H9 (cell line): Measurements from ENCODE around the gene CA9. TPM values are rescaled to one million over a fixed set of nuclear protein-coding genes. Genes with fewer than 3 reads are reported as not detected.

Source experiments
- DNase-seq: peaks from one replicate; pipeline ENCODE4 v3.0.0-alpha.2; 2017
- H2AFZ ChIP-seq: one replicate; pipeline ENCODE4 v1.6.1; 2013; ENCODE audit warnings: mild to moderate bottlenecking, low read length, control low read depth, moderate library complexity
- H2AK5ac ChIP-seq: 2 replicates; pipeline ENCODE4 v1.6.1; 2013; ENCODE audit warnings: low read length, control low read depth, mixed read lengths; ENCODE audit not compliant: insufficient read length
- H2BK120ac ChIP-seq: one replicate; pipeline ENCODE4 v1.6.1; 2013; ENCODE audit warnings: low read depth, mild to moderate bottlenecking, low read length, control low read depth, inconsistent platforms; ENCODE audit not compliant: poor library complexity, severe bottlenecking
- H2BK12ac ChIP-seq: 2 replicates; pipeline ENCODE4 v1.6.1; 2013; ENCODE audit warnings: low read length, control low read depth, mixed read lengths, low read depth; ENCODE audit not compliant: insufficient read length
- H2BK15ac ChIP-seq: 2 replicates; pipeline ENCODE4 v1.6.1; 2013; ENCODE audit warnings: low read depth, low read length, control low read depth
- H2BK20ac ChIP-seq: one replicate; pipeline ENCODE4 v1.6.1; 2013; ENCODE audit warnings: low read depth, mild to moderate bottlenecking, low read length, control low read depth, inconsistent platforms; ENCODE audit not compliant: poor library complexity, severe bottlenecking
- H2BK5ac ChIP-seq: 2 replicates; pipeline ENCODE4 v1.6.1; 2013; ENCODE audit warnings: low read length, control low read depth, mixed read lengths; ENCODE audit not compliant: insufficient read length
- H3K14ac ChIP-seq: 2 replicates; pipeline ENCODE4 v1.6.1; 2013; ENCODE audit warnings: low read length, control low read depth; ENCODE audit not compliant: insufficient read depth
- H3K18ac ChIP-seq: 2 replicates; pipeline ENCODE4 v1.6.1; 2013; ENCODE audit warnings: low read depth, mild to moderate bottlenecking, mixed read lengths, low read length, control low read depth; ENCODE audit not compliant: insufficient read length
- H3K23ac ChIP-seq: 2 replicates; pipeline ENCODE4 v1.6.1; 2013; ENCODE audit warnings: low read length, control low read depth, mixed read lengths, low read depth; ENCODE audit not compliant: insufficient read length
- H3K23me2 ChIP-seq: 2 replicates; pipeline ENCODE4 v1.6.1; 2013; ENCODE audit warnings: low read depth, mild to moderate bottlenecking, mixed read lengths, low read length, control low read depth; ENCODE audit not compliant: insufficient read length, poor library complexity, severe bottlenecking
- H3K27ac ChIP-seq: 2 replicates; pipeline ENCODE4 v1.5.1; 2013; ENCODE audit warnings: low read length, control low read depth, mixed read lengths, low read depth; ENCODE audit not compliant: insufficient read length
- H3K27me3 ChIP-seq: 2 replicates; pipeline ENCODE4 v1.6.1; 2013; ENCODE audit warnings: low read length, control low read depth, inconsistent platforms; ENCODE audit not compliant: insufficient read depth
- H3K4ac ChIP-seq: 2 replicates; pipeline ENCODE4 v1.6.1; 2013; ENCODE audit warnings: low read depth, mild to moderate bottlenecking, control low read depth, inconsistent platforms, low read length, moderate library complexity
- H3K4me1 ChIP-seq: 2 replicates; pipeline ENCODE4 v1.6.1; 2013; ENCODE audit warnings: low read length, control low read depth, inconsistent platforms; ENCODE audit not compliant: insufficient read depth
- H3K4me2 ChIP-seq: 2 replicates; pipeline ENCODE4 v1.6.1; 2013; ENCODE audit warnings: low read length, control low read depth, mixed read lengths; ENCODE audit not compliant: insufficient read length, insufficient read depth
- H3K56ac ChIP-seq: 2 replicates; pipeline ENCODE4 v1.6.1; 2013; ENCODE audit warnings: low read depth, mild to moderate bottlenecking, mixed read lengths, low read length, control low read depth; ENCODE audit not compliant: insufficient read length
- H3K79me1 ChIP-seq: 2 replicates; pipeline ENCODE4 v1.6.1; 2013; ENCODE audit warnings: low read depth, mild to moderate bottlenecking, moderate library complexity, low read length, control low read depth, inconsistent platforms; ENCODE audit not compliant: insufficient read depth, poor library complexity, severe bottlenecking
- H3K79me2 ChIP-seq: 2 replicates; pipeline ENCODE4 v1.6.1; 2013; ENCODE audit warnings: low read length, control low read depth, inconsistent platforms; ENCODE audit not compliant: insufficient read depth
- H3K9ac ChIP-seq: 2 replicates; pipeline ENCODE4 v1.6.1; 2013; ENCODE audit warnings: low read length, control low read depth, mixed read lengths; ENCODE audit not compliant: insufficient read length; ENCODE audit errors: extremely low read depth
- H3K9me3 ChIP-seq: one replicate; pipeline ENCODE4 v1.6.1; 2013; ENCODE audit warnings: low read depth, low read length, inconsistent platforms; ENCODE audit not compliant: control insufficient read depth
- H3T11ph ChIP-seq: one replicate; pipeline ENCODE4 v1.6.1; 2013; ENCODE audit warnings: mild to moderate bottlenecking, low read length, control low read depth, inconsistent platforms
- H4K20me1 ChIP-seq: one replicate; pipeline ENCODE4 v1.6.1; 2013; ENCODE audit not compliant: control insufficient read depth, insufficient read length, insufficient read depth
- H4K5ac ChIP-seq: 2 replicates; pipeline ENCODE4 v1.6.1; 2013; ENCODE audit warnings: low read depth, mild to moderate bottlenecking, mixed read lengths, low read length, control low read depth; ENCODE audit not compliant: insufficient read length
- H4K8ac ChIP-seq: replicated peaks from 2 replicates; pipeline ENCODE4 v1.6.1; 2013; ENCODE audit warnings: low read length, control low read depth, mixed read lengths, low read depth; ENCODE audit not compliant: insufficient read length
- H4K91ac ChIP-seq: 2 replicates; pipeline ENCODE4 v1.6.1; 2013; ENCODE audit warnings: low read depth, mild to moderate bottlenecking, moderate library complexity, mixed read lengths, low read length, control low read depth; ENCODE audit not compliant: insufficient read length
- H3K27ac Mint-ChIP-seq, 3 experiments: 2 replicates in 2 of 3; 3 replicates in 1 of 3; pipeline ENCODE4 v1.8.0; 2020 to 2021; ENCODE audit warnings: mixed read lengths in 3 of 3, mild to moderate bottlenecking in 1 of 3, moderate library complexity in 1 of 3
- H3K27me3 Mint-ChIP-seq: 2 replicates; pipeline ENCODE4 v1.8.0; 2021; ENCODE audit warnings: low read depth, mild to moderate bottlenecking, moderate library complexity, mixed read lengths
- H3K36me3 Mint-ChIP-seq, 3 experiments: 2 replicates in 2 of 3; 3 replicates in 1 of 3; pipeline ENCODE4 v1.8.0; 2020 to 2021; ENCODE audit warnings: low read depth in 3 of 3, mixed read lengths in 3 of 3; ENCODE audit not compliant: insufficient read depth in 1 of 3
- H3K4me1 Mint-ChIP-seq, 2 experiments: 2 replicates each; pipeline ENCODE4 v1.8.0; 2020; ENCODE audit warnings: mixed read lengths in 2 of 2
- H3K4me3 Mint-ChIP-seq, 2 experiments: 2 replicates in 1 of 2; 3 replicates in 1 of 2; pipeline ENCODE4 v1.8.0; 2020 to 2021; ENCODE audit warnings: mild to moderate bottlenecking in 2 of 2, mixed read lengths in 2 of 2, moderate library complexity in 1 of 2
- H3K9me3 Mint-ChIP-seq, 2 experiments: 2 replicates in 1 of 2; 3 replicates in 1 of 2; pipeline ENCODE4 v1.8.0; 2020; ENCODE audit warnings: mild to moderate bottlenecking in 2 of 2, mixed read lengths in 2 of 2, moderate library complexity in 1 of 2
- CTCF ChIP-seq: fragments of 200-600 bp; sonication (generic); conservative IDR thresholded peaks from 3 replicates; pipeline ENCODE4 v1.8.0; 2021; ENCODE audit warnings: antibody characterized with exemption, mild to moderate bottlenecking
- WGBS: extraction: QIAGEN DNeasy Blood & Tissue Kit; methylation state at CpG from one replicate; pipeline ENCODE4 v1.1.7; 2013; ENCODE audit warnings: missing lambda C conversion rate, low lambda C conversion rate, mixed read lengths; ENCODE audit not compliant: insufficient read length; ENCODE audit errors: extremely low coverage; 5-methylcytosine and 5-hydroxymethylcytosine counted together
- total RNA-seq: library from RNA; stranded (reverse); gene quantifications from 2 replicates; pipeline ENCODE4 v1.2.1, GENCODE V29; 2021

CA9 gene
- total RNA-seq, 1 experiment from 2014 or later, result 0.94 TPM

GRCh38 chr9:35658137-35658967 lies 15.4 kb upstream of the CA9 start, which contains the start of gene CCDC107:
TSS of gene CCDC107 (plus strand) at chr9:35658292. CDS start at chr9:35658380, 88 bp downstream.
- H3K9ac ChIP-seq, result peak within 1 kb of the TSS; percentile 74
- peak; percentile 90 for TF ChIP-seq CTCF
- H4K20me1 ChIP-seq, result no peaks in the 10 kb centered on the region
- H3K23ac ChIP-seq, result no peak within 1 kb of the TSS
- H2BK5ac ChIP-seq, result no peak within 1 kb of the TSS
- H3K27me3 ChIP-seq, result no peaks in the 10 kb centered on the region
- H3K4me1 ChIP-seq, result peaks cover 3% of the 10 kb centered on the region; the same call in 1 of the 2 replicates
- H4K8ac ChIP-seq, result no peak within 1 kb of the TSS
- peaks cover 24 to 27% of the 10 kb centered on the region in 2 experiments for H3K4me1 Mint-ChIP-seq
- H2AK5ac ChIP-seq, result no peak within 1 kb of the TSS
- H3K18ac ChIP-seq, result peak within 1 kb of the TSS; percentile 69
- H3K4me3 Mint-ChIP-seq, result peak within 1 kb of the TSS; percentile 83 to 85
- H3K79me1 ChIP-seq, result no peaks in the 10 kb centered on the region
- H2BK12ac ChIP-seq, result no peak within 1 kb of the TSS
- no peak within 1 kb of the TSS for H2BK120ac ChIP-seq
- no peak within 1 kb of the TSS for H3K56ac ChIP-seq
- no CpG with 5 or more reads among the region's 67 CpGs for WGBS
- no peaks in the 10 kb centered on the region for H3K79me2 ChIP-seq
- H4K5ac ChIP-seq, result no peak within 1 kb of the TSS
- peak within 1 kb of the TSS; percentile 57 for H3T11ph ChIP-seq
- peak within 1 kb of the TSS; percentile 76 for H3K4me2 ChIP-seq
- no peak within 1 kb of the TSS; the same call in 1 of the 2 replicates for H3K4ac ChIP-seq
- H3K36me3 Mint-ChIP-seq, result peaks cover 28 to 37% (median 37%) of the 10 kb centered on the region in 3 experiments
- peak; percentile 79 for DNase-seq
- peaks cover 11% of the 10 kb centered on the region for H3K23me2 ChIP-seq
- H3K27ac ChIP-seq, result peak within 1 kb of the TSS; percentile 50
- H3K27ac Mint-ChIP-seq, result peak within 1 kb of the TSS; percentile 98 to 100 (median 99)
- no peaks in the 10 kb centered on the region for H3K9me3 ChIP-seq
- peaks cover 18% of the 10 kb centered on the region for H3K27me3 Mint-ChIP-seq
- peaks cover 2 to 3% of the 10 kb centered on the region in 2 experiments; a peak in 3 of 5 replicates for H3K9me3 Mint-ChIP-seq
- H2AFZ ChIP-seq, result no peak within 1 kb of the TSS
- no peak within 1 kb of the TSS for H2BK15ac ChIP-seq
- no peak within 1 kb of the TSS for H2BK20ac ChIP-seq
- H4K91ac ChIP-seq, result no peak within 1 kb of the TSS
- H3K14ac ChIP-seq, result peak within 1 kb of the TSS; percentile 77; the same call in 1 of the 2 replicates
